Glutamatergic neuron (in vitro differentiated cells): ENCODE measurements around the gene KCTD15. TPM values are rescaled to one million over a fixed set of nuclear protein-coding genes. Genes with fewer than 3 reads are reported as not detected.

Experiments used
- DNase-seq: peaks from one replicate; pipeline ENCODE4 v3.0.0; 2022
- H3K27ac Mint-ChIP-seq: one replicate; pipeline ENCODE4 v1.8.0; 2020; ENCODE audit warnings: mild to moderate bottlenecking, mixed read lengths, inconsistent platforms; ENCODE audit not compliant: unreplicated experiment
- H3K27me3 Mint-ChIP-seq: one replicate; pipeline ENCODE4 v1.8.0; 2020; ENCODE audit warnings: mild to moderate bottlenecking, moderate library complexity, mixed read lengths, inconsistent platforms; ENCODE audit not compliant: unreplicated experiment
- H3K36me3 Mint-ChIP-seq: one replicate; pipeline ENCODE4 v1.8.0; 2020; ENCODE audit warnings: mild to moderate bottlenecking, mixed read lengths, inconsistent platforms; ENCODE audit not compliant: unreplicated experiment
- H3K4me1 Mint-ChIP-seq: one replicate; pipeline ENCODE4 v1.8.0; 2020; ENCODE audit warnings: mild to moderate bottlenecking, low read depth, mixed read lengths, inconsistent platforms; ENCODE audit not compliant: unreplicated experiment
- H3K4me3 Mint-ChIP-seq: one replicate; pipeline ENCODE4 v1.8.0; 2020; ENCODE audit warnings: mild to moderate bottlenecking, mixed read lengths, inconsistent platforms; ENCODE audit not compliant: unreplicated experiment
- H3K9me3 Mint-ChIP-seq: one replicate; pipeline ENCODE4 v1.8.0; 2020; ENCODE audit warnings: mild to moderate bottlenecking, moderate library complexity, mixed read lengths, inconsistent platforms; ENCODE audit not compliant: unreplicated experiment
- CTCF ChIP-seq: fragments of 200-600 bp; sonication (generic); IDR thresholded peaks from one replicate; pipeline ENCODE4 v1.5.0; 2021; ENCODE audit not compliant: partially characterized antibody, unreplicated experiment
- total RNA-seq: library from RNA; stranded (reverse); fragmentation: NEBNext Ultra II Directional; extraction: Animal tissue kit (Norgen Biotek cat#: 25700); gene quantifications from one replicate; pipeline ENCODE4 v1.2.1, GENCODE V29; 2021; ENCODE audit not compliant: unreplicated experiment

KCTD15 gene
- total RNA-seq, 1 donor from 2014 or later, result 53.4 TPM

GRCh38 chr19:33779849-33780248, 16.8 kb upstream of the KCTD15 start:
- Mint-ChIP-seq H3K27ac (peak overlapping the region; percentile 72), H3K36me3 (peaks cover 22% of the 10 kb centered on the region), H3K27me3 (peaks cover 35% of the 10 kb centered on the region), H3K4me1 (peaks cover 39% of the 10 kb centered on the region), H3K9me3 (peaks cover 41% of the 10 kb centered on the region), H3K4me3 (no peak overlapping the region)
- no peak for TF ChIP-seq CTCF
- DNase-seq, result no peak

- DNase-seq, result no peak
These were observed 16.4 kb upstream of the KCTD15 start for GRCh38 chr19:33780251-33780650.

GRCh38 chr19:33780746-33781145, 15.9 kb upstream of the KCTD15 start:
- H3K4me3 Mint-ChIP-seq, result peak overlapping the region; percentile 37
- peaks cover 29% of the 10 kb centered on the region for H3K27me3 Mint-ChIP-seq
- TF ChIP-seq CTCF, result no peak
- H3K27ac Mint-ChIP-seq, result peak overlapping the region; percentile 60
- H3K36me3 Mint-ChIP-seq, result peaks cover 16% of the 10 kb centered on the region
- peaks cover 33% of the 10 kb centered on the region for H3K4me1 Mint-ChIP-seq
- DNase-seq, result peak; percentile 65
- H3K9me3 Mint-ChIP-seq, result peaks cover 34% of the 10 kb centered on the region

More at GRCh38 chr19:33780251-33780650, 16.4 kb upstream of the KCTD15 start:
- peak overlapping the region; percentile 19 for H3K4me3 Mint-ChIP-seq
- peaks cover 37% of the 10 kb centered on the region for H3K4me1 Mint-ChIP-seq
- peaks cover 38% of the 10 kb centered on the region for H3K9me3 Mint-ChIP-seq
- peaks cover 20% of the 10 kb centered on the region for H3K36me3 Mint-ChIP-seq
- H3K27ac Mint-ChIP-seq, result peak overlapping the region; percentile 72
- no peak for TF ChIP-seq CTCF
- peaks cover 32% of the 10 kb centered on the region for H3K27me3 Mint-ChIP-seq

- H3K4me1 Mint-ChIP-seq, result peaks cover 30% of the 10 kb centered on the region
- H3K4me3 Mint-ChIP-seq, result no peak overlapping the region
- TF ChIP-seq CTCF, result no peak
- H3K27ac Mint-ChIP-seq, result no peak overlapping the region
- peaks cover 33% of the 10 kb centered on the region for H3K9me3 Mint-ChIP-seq
- no peak for DNase-seq
- peaks cover 13% of the 10 kb centered on the region for H3K36me3 Mint-ChIP-seq
- peaks cover 24% of the 10 kb centered on the region for H3K27me3 Mint-ChIP-seq
These were observed 15.2 kb upstream of the KCTD15 start for GRCh38 chr19:33781415-33781935.

- H3K27ac Mint-ChIP-seq, result no peak overlapping the region
- H3K36me3 Mint-ChIP-seq, result peaks cover 13% of the 10 kb centered on the region
- no peak for DNase-seq
- H3K27me3 Mint-ChIP-seq, result peaks cover 26% of the 10 kb centered on the region
- no peak for TF ChIP-seq CTCF
- H3K9me3 Mint-ChIP-seq, result peaks cover 33% of the 10 kb centered on the region
- H3K4me1 Mint-ChIP-seq, result peaks cover 30% of the 10 kb centered on the region
- H3K4me3 Mint-ChIP-seq, result peak overlapping the region; percentile 32
These were observed 14.7 kb upstream of the KCTD15 start for GRCh38 chr19:33781996-33782395.
